WERI-Rb-1 (cell line): Measurements from ENCODE around the gene NOL4L.

Experiments used
- DNase-seq: peaks from one replicate; pipeline ENCODE4 v3.0.0-alpha.2; 2020
- H3K27ac ChIP-seq: fragments of 250-450 bp; sonication (Bioruptor Pico); 2 replicates; pipeline ENCODE4 v1.5.1; 2020; ENCODE audit warnings: mild to moderate bottlenecking, moderate library complexity
- H3K27me3 ChIP-seq: fragments of 250-450 bp; sonication (Bioruptor Pico); 2 replicates; pipeline ENCODE4 v1.5.1; 2021; ENCODE audit warnings: mild to moderate bottlenecking, low read depth, moderate library complexity; ENCODE audit not compliant: insufficient read depth, severe bottlenecking
- H3K36me3 ChIP-seq: fragments of 250-450 bp; sonication (Bioruptor Pico); 2 replicates; pipeline ENCODE4 v1.5.1; 2020; ENCODE audit warnings: mild to moderate bottlenecking, moderate library complexity
- H3K4me3 ChIP-seq: 2 replicates; pipeline ENCODE4 v1.5.1; 2011; ENCODE audit warnings: low read depth, mild to moderate bottlenecking, control low read depth, low read length
- H3K9me3 ChIP-seq: fragments of 250-450 bp; sonication (Bioruptor Pico); 2 replicates; pipeline ENCODE4 v1.5.1; 2021; ENCODE audit warnings: mild to moderate bottlenecking, moderate library complexity; ENCODE audit not compliant: severe bottlenecking
- TF ChIP-seq, protein P1 (sequence below): IDR thresholded peaks from 2 replicates; pipeline ENCODE4 v1.5.1; 2011; ENCODE audit warnings: low read depth, mild to moderate bottlenecking, control low read depth, inconsistent platforms, low read length

The NOL4L gene

DNA sequence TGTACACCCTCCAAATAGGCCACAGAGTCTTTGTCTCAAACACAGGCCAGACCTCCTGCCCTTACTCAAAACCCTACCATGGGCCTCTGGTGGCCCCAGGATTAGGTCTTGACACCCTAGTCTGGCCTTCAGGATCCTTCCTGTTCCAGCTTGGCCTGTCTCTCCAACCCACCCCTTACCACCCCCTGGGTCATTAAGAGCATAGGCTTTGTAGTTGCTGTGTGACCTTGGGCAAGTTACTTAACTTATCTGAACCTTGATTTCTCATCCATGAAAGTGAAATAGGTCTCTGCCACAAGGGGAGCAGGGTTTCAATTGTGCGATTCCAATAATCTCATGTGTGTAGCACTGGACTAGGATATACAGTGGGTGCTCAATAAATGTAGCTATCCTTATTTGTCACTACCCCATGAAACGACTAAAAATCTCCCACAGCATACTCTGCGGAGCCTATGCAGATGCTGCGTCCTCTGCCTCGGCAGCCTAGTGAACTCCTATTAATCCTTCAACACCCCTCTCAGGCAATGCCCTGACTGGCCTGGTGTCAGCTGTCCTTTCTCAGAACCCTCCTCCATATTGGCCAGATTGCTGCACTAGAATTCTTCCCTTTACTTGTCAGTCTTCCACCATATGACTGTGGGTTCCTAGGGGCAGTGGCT is 39.7 kb upstream of the NOL4L start:
- Histone ChIP-seq H3K27me3 (no peaks in the 10 kb centered on the region), H3K9me3 (no peaks in the 10 kb centered on the region), H3K4me3 (no peak overlapping the region), H3K27ac (no peak overlapping the region), H3K36me3 (no peaks in the 10 kb centered on the region)
- no peak for DNase-seq
- TF ChIP-seq, protein P1, sequence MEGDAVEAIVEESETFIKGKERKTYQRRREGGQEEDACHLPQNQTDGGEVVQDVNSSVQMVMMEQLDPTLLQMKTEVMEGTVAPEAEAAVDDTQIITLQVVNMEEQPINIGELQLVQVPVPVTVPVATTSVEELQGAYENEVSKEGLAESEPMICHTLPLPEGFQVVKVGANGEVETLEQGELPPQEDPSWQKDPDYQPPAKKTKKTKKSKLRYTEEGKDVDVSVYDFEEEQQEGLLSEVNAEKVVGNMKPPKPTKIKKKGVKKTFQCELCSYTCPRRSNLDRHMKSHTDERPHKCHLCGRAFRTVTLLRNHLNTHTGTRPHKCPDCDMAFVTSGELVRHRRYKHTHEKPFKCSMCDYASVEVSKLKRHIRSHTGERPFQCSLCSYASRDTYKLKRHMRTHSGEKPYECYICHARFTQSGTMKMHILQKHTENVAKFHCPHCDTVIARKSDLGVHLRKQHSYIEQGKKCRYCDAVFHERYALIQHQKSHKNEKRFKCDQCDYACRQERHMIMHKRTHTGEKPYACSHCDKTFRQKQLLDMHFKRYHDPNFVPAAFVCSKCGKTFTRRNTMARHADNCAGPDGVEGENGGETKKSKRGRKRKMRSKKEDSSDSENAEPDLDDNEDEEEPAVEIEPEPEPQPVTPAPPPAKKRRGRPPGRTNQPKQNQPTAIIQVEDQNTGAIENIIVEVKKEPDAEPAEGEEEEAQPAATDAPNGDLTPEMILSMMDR = no peak

DNA sequence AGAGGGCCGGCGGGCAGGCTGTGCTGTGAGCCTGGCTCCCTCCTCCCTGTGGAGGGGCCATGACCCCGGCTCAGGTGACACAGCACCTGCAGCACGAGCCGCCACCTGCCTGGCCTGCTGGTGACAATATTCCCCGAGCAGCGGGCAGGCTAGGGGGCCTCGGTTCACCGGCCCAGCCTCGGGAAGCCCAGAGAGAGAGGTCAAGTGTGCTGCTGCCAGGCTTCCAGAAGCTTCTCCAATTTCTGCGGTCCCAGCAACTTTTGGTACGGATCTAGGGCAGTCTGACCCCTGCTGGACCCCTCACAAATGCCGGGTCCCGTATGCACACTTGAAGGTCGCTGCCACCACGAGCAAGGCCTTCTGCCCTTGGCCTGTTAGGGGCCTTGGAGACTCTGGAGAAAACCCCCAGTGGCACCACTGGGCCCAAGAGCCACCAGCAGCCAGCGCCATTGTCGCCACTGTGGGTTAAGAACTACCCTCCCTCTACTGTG is 38.6 kb upstream of the NOL4L start:
- no peak overlapping the region for H3K27ac ChIP-seq
- H3K27me3 ChIP-seq = no peaks in the 10 kb centered on the region
- no peaks in the 10 kb centered on the region for H3K36me3 ChIP-seq
- no peaks in the 10 kb centered on the region for H3K9me3 ChIP-seq
- no peak for DNase-seq
- TF ChIP-seq, protein P1 = 0 out of 2 replicates have a peak, but pooled peaks have one; percentile 21
- no peak overlapping the region for H3K4me3 ChIP-seq

DNA sequence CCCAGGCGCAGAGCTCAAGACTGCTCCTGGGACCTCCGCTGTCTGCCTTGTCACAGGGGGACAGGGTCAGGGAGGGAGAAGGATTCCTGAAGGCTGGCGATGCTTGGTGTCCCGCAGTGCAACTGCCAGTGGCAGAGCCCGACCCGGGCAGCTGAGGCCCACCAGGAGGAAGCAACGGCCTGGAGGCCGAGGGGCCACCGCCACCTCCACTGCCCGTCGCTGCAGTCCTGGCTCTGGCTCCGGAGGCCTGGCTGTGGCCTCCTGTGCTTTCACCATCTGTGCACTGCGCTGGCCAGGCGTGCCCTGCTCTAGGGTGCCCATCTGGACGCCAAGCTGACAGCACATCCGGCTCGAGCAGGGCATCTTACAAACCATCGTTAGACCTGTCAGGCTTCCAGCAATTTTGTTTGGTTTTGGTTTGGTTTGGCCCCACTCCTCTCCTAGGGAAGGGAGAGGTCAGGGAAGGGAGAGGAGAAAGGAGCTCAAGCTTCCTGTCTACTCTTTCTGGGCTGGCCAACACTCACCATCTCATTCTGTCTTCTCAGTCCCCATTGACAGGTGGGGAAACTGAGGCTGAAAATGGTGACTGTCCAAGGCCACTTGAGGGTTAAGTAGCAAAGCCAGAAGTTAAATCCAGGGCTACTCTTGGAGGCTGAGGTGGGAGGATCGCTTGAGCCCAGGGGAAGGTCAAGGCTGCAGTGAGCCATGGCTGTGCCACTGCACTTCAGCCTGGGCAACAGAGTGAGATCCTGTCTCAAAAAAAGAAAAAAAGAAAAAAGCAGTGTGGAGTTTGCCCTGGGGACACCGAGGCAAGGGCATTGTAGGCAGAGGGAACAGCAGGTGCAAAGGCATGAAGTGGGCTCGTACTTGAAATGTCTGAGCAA is 37.7 kb upstream of the NOL4L start:
- Histone ChIP-seq H3K27me3 (no peaks in the 10 kb centered on the region), H3K4me3 (no peak overlapping the region), H3K36me3 (no peaks in the 10 kb centered on the region), H3K27ac (peak overlapping the region; percentile 73), H3K9me3 (no peaks in the 10 kb centered on the region)
- no peak for DNase-seq
- TF ChIP-seq, protein P1 = no peak

DNA sequence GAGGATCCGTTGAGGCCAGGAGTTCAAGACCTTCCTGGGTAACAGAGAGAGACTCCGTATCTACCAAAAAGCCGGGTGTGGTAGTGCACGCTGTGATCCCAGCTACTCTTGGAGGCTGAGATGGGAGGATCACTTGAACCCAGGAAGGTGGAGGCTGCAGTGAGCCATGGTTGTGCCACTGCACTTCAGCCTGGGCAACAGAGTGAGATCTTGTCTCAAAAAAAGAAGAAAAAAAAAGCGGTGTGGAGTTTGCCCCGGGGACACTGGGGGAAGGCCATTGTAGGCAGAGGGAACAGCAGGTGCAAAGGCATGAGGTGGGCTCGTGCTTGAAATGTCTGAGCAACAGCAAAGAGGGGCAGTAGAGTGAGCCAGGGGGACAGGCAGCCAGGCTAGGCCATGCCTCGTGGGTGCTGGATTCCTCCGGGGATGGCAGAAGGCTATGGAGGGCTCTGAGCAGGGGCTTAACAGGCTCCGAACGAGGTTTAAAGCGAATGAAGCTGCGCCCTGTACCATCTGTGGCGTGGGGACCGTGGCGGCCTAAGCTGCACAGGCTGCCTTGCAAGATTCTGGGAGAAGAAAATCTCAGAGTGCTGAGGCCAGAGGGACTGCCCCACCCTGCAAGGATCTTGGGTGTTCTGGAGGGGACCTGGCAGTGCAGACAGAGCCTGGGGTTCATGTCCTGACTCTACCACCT is 36.9 kb upstream of the NOL4L start:
- no peaks in the 10 kb centered on the region for H3K27me3 ChIP-seq
- H3K27ac ChIP-seq = peak overlapping the region; percentile 73
- peak; percentile 86 for DNase-seq

More for the DNA sequence above, 36.9 kb upstream of the NOL4L start:
- no peaks in the 10 kb centered on the region for H3K36me3 ChIP-seq
- TF ChIP-seq, protein P1 = no peak
- H3K4me3 ChIP-seq = no peak overlapping the region
- H3K9me3 ChIP-seq = no peaks in the 10 kb centered on the region
